ENCODE results near the gene KCNQ1OT1.

GRCh38 chr11:2691355-2691761 is 8.4 kb downstream of the KCNQ1OT1 start:
- TF ChIP-seq POLR2A (IDR thresholded peaks at IDR 0.05) (no peak), CTCF (IDR thresholded peaks at IDR 0.05) (no peak)
